WERI-Rb-1 (cell line): ENCODE results near the gene MXRA8.
A peak's percentile ranks its signal among the peaks of the same experiment; 100 is the strongest.

Experiments used
- DNase-seq: peaks from one replicate; pipeline ENCODE4 v3.0.0-alpha.2; 2020
- H3K27ac ChIP-seq: fragments of 250-450 bp; sonication (Bioruptor Pico); 2 replicates; pipeline ENCODE4 v1.5.1; 2020; ENCODE audit warnings: mild to moderate bottlenecking, moderate library complexity
- H3K27me3 ChIP-seq: fragments of 250-450 bp; sonication (Bioruptor Pico); 2 replicates; pipeline ENCODE4 v1.5.1; 2021; ENCODE audit warnings: mild to moderate bottlenecking, low read depth, moderate library complexity; ENCODE audit not compliant: insufficient read depth, severe bottlenecking
- H3K36me3 ChIP-seq: fragments of 250-450 bp; sonication (Bioruptor Pico); 2 replicates; pipeline ENCODE4 v1.5.1; 2020; ENCODE audit warnings: mild to moderate bottlenecking, moderate library complexity
- H3K4me3 ChIP-seq: 2 replicates; pipeline ENCODE4 v1.5.1; 2011; ENCODE audit warnings: low read depth, mild to moderate bottlenecking, control low read depth, low read length
- H3K9me3 ChIP-seq: fragments of 250-450 bp; sonication (Bioruptor Pico); 2 replicates; pipeline ENCODE4 v1.5.1; 2021; ENCODE audit warnings: mild to moderate bottlenecking, moderate library complexity; ENCODE audit not compliant: severe bottlenecking
- TF ChIP-seq, protein P1 (sequence below): IDR thresholded peaks from 2 replicates; pipeline ENCODE4 v1.5.1; 2011; ENCODE audit warnings: low read depth, mild to moderate bottlenecking, control low read depth, inconsistent platforms, low read length

MXRA8 gene

DNA sequence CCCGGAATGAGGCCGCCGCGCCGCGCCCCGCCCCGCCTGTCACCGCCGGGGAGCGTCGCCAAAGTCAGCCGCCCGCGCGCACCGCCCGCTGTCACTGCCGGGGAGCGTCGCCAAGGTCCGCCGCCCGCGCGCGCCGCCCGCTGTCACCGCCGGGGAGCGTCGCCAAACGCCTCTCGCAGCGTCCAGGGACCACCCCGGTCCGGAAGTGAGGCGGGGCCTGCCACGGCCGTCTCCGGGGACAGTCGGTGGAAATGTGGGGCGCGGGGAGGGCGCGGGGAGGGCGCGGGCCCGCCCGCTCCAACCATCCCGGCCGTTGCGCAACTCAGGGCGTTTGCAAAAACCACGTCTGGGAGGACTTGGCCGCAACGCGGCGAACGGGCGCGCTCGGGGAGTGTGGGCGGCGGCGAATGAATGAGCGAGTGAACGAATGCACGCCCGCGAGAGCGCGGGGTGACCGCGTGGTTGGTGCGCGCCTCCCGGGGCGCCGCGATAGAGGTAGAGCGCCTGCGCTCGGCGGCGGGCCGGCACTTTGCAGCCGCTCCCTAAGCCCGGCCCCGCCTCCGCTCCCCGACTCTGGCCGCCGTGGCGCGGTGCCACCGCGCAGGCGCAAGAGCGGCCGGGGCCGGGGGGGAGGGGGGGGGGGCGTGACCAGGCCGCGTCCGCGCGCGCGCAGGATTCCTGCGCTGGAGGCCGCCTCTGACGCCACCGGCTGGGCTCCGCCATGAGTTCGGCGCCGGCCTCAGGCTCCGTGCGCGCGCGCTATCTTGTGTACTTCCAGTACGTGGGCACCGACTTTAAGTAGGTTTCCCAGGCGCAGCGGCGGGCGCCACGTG, 50.2 kb downstream of the MXRA8 start, which contains the start of the genes ACAP3 and PUSL1:
Gene ACAP3, minus strand, starts transcription at position 8 of the 833 bp plus-strand sequence. CDS start 115 bp downstream, outside the sequence.
Gene PUSL1, plus strand, starts transcription at position 675 of the 833 bp plus-strand sequence. Its CDS starts 47 bp downstream, at position 722.
- Histone ChIP-seq H3K9me3 (no peaks in the 10 kb centered on the region), H3K27ac (peak within 1 kb of the TSS; percentile 99), H3K4me3 (peak within 1 kb of the TSS; percentile 97), H3K27me3 (no peaks in the 10 kb centered on the region), H3K36me3 (peaks cover 51% of the 10 kb centered on the region)
- peak; percentile 88 for DNase-seq
- TF ChIP-seq, protein P1, sequence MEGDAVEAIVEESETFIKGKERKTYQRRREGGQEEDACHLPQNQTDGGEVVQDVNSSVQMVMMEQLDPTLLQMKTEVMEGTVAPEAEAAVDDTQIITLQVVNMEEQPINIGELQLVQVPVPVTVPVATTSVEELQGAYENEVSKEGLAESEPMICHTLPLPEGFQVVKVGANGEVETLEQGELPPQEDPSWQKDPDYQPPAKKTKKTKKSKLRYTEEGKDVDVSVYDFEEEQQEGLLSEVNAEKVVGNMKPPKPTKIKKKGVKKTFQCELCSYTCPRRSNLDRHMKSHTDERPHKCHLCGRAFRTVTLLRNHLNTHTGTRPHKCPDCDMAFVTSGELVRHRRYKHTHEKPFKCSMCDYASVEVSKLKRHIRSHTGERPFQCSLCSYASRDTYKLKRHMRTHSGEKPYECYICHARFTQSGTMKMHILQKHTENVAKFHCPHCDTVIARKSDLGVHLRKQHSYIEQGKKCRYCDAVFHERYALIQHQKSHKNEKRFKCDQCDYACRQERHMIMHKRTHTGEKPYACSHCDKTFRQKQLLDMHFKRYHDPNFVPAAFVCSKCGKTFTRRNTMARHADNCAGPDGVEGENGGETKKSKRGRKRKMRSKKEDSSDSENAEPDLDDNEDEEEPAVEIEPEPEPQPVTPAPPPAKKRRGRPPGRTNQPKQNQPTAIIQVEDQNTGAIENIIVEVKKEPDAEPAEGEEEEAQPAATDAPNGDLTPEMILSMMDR: no peak

DNA sequence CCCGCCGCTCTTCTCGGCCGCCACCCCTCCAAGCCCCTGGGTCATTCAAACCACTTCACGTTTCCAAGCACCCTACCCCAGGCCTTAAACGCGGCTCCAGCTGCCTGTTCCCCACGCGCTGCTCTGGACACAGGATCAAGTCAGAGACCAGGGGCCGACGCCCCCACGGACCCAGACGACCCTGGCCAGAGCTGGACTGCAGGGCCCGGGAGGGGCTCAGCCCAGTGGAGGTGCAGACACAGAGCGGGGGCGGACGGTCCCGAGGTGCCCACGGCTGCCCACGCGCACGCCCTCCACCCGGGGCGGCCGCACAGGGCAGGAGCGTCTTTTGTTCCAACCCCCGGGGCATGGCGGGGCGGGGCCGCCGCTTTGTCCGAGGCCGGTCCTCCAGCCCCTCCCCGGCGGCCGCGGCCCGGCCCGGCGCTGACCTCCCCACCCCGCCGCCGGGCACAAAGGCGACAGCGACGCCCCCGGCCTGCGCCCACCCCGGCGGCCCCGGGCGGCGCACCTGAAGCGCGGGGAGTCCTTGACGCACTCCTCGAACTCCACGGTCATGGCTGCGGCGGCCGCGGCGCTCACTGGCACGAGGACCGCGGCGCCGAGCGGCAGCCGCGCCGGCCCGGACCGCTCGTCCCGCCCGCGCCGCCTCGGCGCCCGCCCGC, 51.0 kb downstream of the MXRA8 start:
- no peak for DNase-seq
- peaks cover 43% of the 10 kb centered on the region for H3K36me3 ChIP-seq
- no peaks in the 10 kb centered on the region for H3K9me3 ChIP-seq
- H3K27ac ChIP-seq: peak overlapping the region; percentile 99
- H3K27me3 ChIP-seq: no peaks in the 10 kb centered on the region
- TF ChIP-seq, protein P1: no peak
- H3K4me3 ChIP-seq: peak overlapping the region; percentile 97

DNA sequence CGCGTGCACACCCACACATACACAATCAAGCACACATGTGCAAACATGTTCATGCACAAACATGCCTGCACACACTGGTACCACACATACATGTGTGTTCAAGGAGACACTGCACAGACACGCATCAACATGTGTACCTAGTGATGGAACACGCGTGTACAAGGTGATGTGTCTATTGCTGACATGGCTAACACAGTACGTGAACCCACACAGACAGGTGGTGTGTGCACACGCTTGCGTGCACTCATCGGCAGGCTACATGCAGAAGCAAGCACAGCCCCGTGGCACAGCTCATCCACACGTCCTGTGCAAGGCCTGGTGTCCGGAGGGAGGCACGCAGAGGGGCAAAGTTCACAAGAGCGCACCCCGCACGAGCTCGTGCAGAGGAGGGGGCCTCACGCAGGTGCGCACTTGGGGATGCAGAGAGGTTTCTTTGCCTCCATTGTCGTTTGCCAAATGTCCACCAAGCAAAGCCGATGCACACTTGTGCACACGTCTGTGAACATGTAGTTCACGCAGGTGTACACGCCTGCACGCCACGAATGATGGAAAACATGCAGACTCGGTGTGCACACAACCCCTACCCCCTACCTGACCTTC, 51.6 kb downstream of the MXRA8 start:
- TF ChIP-seq, protein P1: no peak
- Histone ChIP-seq H3K27ac (peak overlapping the region; percentile 99), H3K4me3 (peak overlapping the region; percentile 97), H3K36me3 (peaks cover 37% of the 10 kb centered on the region), H3K9me3 (no peaks in the 10 kb centered on the region), H3K27me3 (no peaks in the 10 kb centered on the region)
- no peak for DNase-seq

DNA sequence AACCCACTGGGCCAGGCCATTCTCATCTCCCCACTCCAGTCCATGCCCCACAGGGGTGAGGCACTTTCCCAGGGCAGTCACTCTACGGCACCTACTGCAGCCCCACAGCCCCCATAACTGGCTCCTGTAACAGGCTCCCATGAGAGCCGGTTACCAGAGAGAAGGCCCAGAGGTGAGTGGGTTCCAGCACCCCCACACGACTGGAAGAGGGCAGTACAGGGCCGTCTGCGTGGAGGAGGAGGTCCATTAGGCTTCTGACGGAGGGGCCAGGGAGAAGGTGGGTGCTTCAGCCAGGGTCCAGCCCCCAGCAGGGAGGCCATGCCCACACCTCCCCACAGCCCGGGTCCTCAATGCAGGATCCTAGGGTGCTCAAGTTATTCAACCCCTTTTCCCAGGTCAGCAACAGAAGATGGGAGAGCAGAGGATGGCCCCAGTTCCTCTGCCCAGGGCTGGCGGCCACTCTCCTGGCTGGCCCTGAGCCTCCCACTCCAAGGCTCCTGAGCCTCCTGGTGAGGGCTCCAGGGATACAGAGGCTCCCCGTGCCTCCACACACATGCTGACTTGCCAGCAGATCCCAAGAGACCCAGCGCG, 52.2 kb downstream of the MXRA8 start:
- Histone ChIP-seq H3K27me3 (no peaks in the 10 kb centered on the region), H3K4me3 (peak overlapping the region; percentile 97), H3K36me3 (peaks cover 31% of the 10 kb centered on the region), H3K27ac (peak overlapping the region; percentile 99), H3K9me3 (no peaks in the 10 kb centered on the region)
- DNase-seq: peak; percentile 71
- TF ChIP-seq, protein P1: peak; percentile 52

DNA sequence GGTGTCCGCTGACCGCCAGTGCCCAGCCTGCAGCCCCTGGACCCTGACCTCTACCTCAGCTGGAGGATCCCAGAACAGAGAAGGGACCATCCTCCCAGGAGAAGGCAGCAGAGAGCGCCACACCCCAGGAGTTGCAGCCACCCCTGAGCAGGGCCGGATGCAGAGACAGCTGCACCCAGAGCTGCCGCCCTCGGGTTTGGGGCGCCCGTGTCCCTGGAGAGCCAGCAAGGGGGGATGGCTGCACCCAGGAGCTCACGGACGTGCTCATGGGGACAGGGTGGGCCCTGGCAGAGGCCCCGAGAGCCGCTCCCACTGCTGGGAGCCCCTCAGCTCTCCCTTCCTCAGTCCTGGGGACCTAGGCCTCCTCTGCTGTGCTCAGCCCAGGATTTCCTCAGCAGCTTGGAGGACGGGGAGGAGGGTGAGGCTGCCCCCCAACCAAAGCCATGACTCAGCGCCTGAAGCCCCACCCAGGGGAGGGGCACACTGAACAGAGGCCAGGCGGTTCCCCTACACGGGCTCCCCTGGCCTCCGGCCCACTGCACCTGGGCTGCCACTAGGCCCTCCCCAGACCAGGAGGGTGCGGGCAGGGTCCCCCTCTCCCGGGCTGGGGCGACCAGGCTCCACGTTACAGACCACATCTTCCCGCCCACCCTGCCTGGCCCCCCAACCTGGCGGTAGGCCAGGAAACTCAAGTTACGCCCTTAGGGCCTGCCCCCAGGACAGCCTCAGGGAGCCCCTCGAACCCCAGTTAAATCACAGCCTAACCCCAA, 52.9 kb downstream of the MXRA8 start:
- Histone ChIP-seq H3K9me3 (no peaks in the 10 kb centered on the region), H3K27me3 (no peaks in the 10 kb centered on the region), H3K36me3 (peaks cover 28% of the 10 kb centered on the region), H3K27ac (peak overlapping the region; percentile 99), H3K4me3 (peak overlapping the region; percentile 97)
- peak; percentile 92 for DNase-seq
- TF ChIP-seq, protein P1: no peak
